ENCODE data around the gene CD37. TPM values are rescaled to one million over a fixed set of nuclear protein-coding genes. Genes with fewer than 3 reads are reported as not detected.
"Not testable (repeated sequence)": the region's sequence is repeated elsewhere in the genome, so short reads cannot be mapped to it uniquely, and the experiment has no call there.

Gene CD37, protein sequence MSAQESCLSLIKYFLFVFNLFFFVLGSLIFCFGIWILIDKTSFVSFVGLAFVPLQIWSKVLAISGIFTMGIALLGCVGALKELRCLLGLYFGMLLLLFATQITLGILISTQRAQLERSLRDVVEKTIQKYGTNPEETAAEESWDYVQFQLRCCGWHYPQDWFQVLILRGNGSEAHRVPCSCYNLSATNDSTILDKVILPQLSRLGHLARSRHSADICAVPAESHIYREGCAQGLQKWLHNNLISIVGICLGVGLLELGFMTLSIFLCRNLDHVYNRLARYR
- not detected for total RNA-seq (2021; fragmentation: NEBNext Ultra II Directional; extraction: Animal tissue kit (Norgen Biotek cat#: 25700))
- long read RNA-seq: 0 reads

GRCh38 chr19:49335071-49335783, at the start of gene CD37:
Gene CD37 (plus strand): TSS chr19:49335406. CDS start chr19:49335541, 135 bp downstream.
- H3K4me3 Mint-ChIP-seq: no peak within 1 kb of the TSS
- TF ChIP-seq CTCF (IDR thresholded peaks at IDR 0.05): no peak
- H3K9me3 Mint-ChIP-seq: no peaks in the 10 kb centered on the region
- peaks cover under 1% of the 10 kb centered on the region; the same call in 1 of the 2 replicates for H3K36me3 Mint-ChIP-seq (ENCODE audit: low read depth)
- no peak within 1 kb of the TSS for H3K27ac Mint-ChIP-seq
- H3K27me3 Mint-ChIP-seq (ENCODE audit: insufficient read depth): peaks cover 16% of the 10 kb centered on the region
- DNase-seq: no peak
- H3K4me1 Mint-ChIP-seq (ENCODE audit: low read depth): no peaks in the 10 kb centered on the region; the same call in 1 of the 2 replicates

- H3K27ac Mint-ChIP-seq: no peak overlapping the region
- no peak for DNase-seq
- H3K4me1 Mint-ChIP-seq (ENCODE audit: low read depth): no peaks in the 10 kb centered on the region
- H3K9me3 Mint-ChIP-seq: peaks cover 6% of the 10 kb centered on the region; the same call in 1 of the 2 replicates
- H3K36me3 Mint-ChIP-seq (ENCODE audit: low read depth): no peaks in the 10 kb centered on the region
- H3K27me3 Mint-ChIP-seq (ENCODE audit: insufficient read depth): peaks cover 22% of the 10 kb centered on the region
- no peak overlapping the region for H3K4me3 Mint-ChIP-seq
- no peak for TF ChIP-seq CTCF (IDR thresholded peaks at IDR 0.05)
These were observed 48.0 kb upstream of the CD37 start for GRCh38 chr19:49287141-49287770.

GRCh38 chr19:49288205-49288604, 47.0 kb upstream of the CD37 start:
- not testable (repeated sequence) for H3K4me1 Mint-ChIP-seq (ENCODE audit: low read depth); H3K9me3 Mint-ChIP-seq; DNase-seq; H3K4me3 Mint-ChIP-seq; H3K27ac Mint-ChIP-seq; H3K36me3 Mint-ChIP-seq (ENCODE audit: low read depth)
- H3K27me3 Mint-ChIP-seq (ENCODE audit: insufficient read depth): peaks cover 16% of the 10 kb centered on the region; the same call in 1 of the 2 replicates

DNA sequence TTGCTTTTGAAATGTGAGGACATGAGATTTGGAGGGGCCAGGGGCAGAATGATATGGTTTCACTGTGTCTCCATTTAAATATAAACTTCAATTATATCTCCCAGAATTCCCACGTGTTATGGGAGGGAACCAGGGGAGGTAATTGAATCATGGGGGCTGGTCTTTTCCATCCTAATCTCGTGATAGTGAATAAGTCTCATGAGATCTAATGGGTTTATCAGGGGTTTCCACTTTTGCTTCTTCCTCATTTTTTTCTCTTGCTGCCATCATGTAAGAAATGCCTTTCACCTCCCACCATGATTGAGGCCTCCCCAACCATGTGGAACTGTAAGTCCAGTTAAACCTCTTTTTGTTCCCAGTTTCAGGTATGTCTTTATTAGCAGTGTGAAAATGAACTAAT, 45.9 kb upstream of the CD37 start:
- not testable (repeated sequence) for H3K9me3 Mint-ChIP-seq; H3K36me3 Mint-ChIP-seq (ENCODE audit: low read depth); H3K4me3 Mint-ChIP-seq; H3K27ac Mint-ChIP-seq; DNase-seq; H3K4me1 Mint-ChIP-seq (ENCODE audit: low read depth)
- H3K27me3 Mint-ChIP-seq (ENCODE audit: insufficient read depth): peaks cover 11% of the 10 kb centered on the region; the same call in 1 of the 2 replicates

DNA sequence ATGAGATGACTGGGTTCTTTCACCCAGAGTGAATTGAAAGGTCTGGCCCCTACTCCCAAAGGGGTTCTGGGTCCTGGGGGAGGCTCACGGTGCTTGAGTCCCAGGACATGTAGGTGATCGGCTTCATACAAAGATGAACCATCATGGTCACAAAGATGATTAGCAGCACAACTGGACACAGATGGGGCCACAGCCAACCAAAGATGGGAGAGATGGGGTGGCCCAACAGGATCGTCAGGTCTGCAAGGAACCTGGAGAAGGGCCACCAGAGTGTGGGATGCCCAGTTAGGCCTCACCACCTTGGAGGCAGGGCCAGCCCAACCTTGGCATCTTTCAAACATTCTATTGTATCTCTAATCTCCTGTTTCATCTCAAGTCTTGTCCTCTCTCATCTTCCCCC, 44.7 kb upstream of the CD37 start:
- H3K9me3 Mint-ChIP-seq: peaks cover 6% of the 10 kb centered on the region; the same call in 1 of the 2 replicates
- no peak for TF ChIP-seq CTCF (IDR thresholded peaks at IDR 0.05)
- H3K27ac Mint-ChIP-seq: no peak overlapping the region
- H3K27me3 Mint-ChIP-seq (ENCODE audit: insufficient read depth): peaks cover 19% of the 10 kb centered on the region
- H3K36me3 Mint-ChIP-seq (ENCODE audit: low read depth): no peaks in the 10 kb centered on the region
- no peaks in the 10 kb centered on the region for H3K4me1 Mint-ChIP-seq (ENCODE audit: low read depth)
- DNase-seq: no peak
- H3K4me3 Mint-ChIP-seq: no peak overlapping the region

DNA sequence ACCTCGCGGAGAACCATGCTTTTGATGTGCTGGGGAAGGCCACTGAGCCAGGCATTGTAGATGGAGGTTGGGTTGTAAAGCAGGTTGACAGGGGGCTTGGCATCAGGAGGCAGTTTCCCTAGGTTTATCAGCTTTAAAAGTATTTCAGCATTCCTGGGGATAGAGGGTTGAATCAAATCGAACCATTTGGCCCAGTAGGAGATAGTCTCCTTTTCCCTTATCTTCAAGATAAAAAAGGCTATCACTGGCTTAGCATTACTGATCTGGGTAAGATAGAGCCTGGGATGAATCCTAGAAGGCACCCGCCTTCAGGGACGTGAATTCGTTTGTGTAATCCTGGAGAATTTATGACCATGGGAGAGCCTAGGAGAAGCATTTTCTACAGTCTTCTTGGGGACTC, 40.8 kb upstream of the CD37 start:
- no peak overlapping the region for H3K27ac Mint-ChIP-seq
- H3K9me3 Mint-ChIP-seq: no peaks in the 10 kb centered on the region
- no peak overlapping the region for H3K4me3 Mint-ChIP-seq
- DNase-seq: no peak
- H3K36me3 Mint-ChIP-seq (ENCODE audit: low read depth): no peaks in the 10 kb centered on the region
- TF ChIP-seq CTCF (IDR thresholded peaks at IDR 0.05): no peak
- no peaks in the 10 kb centered on the region for H3K4me1 Mint-ChIP-seq (ENCODE audit: low read depth)
- peaks cover 19% of the 10 kb centered on the region for H3K27me3 Mint-ChIP-seq (ENCODE audit: insufficient read depth)

All from HFFc6 (cell line).